Stimulated activated CD8-positive, alpha-beta memory T cell treated with anti-CD3 and anti-CD28 coated beads, Interleukin-15, amount 100 ng/mL, for 24 hours (primary cell): ENCODE results near the gene PDE6H.

Experiments used
- DNase-seq: peaks from one replicate; pipeline ENCODE4 v3.0.0-alpha.2; 2020; ENCODE audit warnings: low read depth

Gene PDE6H

DNA sequence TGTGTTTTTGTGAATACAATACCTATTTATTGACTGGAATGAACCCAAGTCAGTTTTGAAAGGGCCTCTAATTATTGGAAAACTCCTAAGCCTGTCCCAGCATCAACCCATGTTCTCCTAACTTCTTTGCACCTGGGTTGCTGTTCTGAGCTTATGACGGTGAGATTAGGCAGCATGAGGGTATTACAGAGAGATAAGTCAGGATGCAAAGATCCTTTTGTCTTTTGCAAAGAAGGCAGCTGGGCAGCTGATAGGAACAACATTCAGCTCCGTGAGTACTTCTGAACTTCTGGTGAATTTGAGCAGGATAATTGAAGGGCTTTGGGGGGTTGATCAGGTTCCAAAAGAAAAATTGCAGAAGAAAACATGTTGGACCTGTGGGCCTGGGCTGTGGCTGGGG is at the start of gene PDE6H:
Gene PDE6H (plus strand): TSS at position 227 of the 400 bp plus-strand sequence. CDS start 4,971 bp downstream, outside the sequence.
- no peak for DNase-seq

DNA sequence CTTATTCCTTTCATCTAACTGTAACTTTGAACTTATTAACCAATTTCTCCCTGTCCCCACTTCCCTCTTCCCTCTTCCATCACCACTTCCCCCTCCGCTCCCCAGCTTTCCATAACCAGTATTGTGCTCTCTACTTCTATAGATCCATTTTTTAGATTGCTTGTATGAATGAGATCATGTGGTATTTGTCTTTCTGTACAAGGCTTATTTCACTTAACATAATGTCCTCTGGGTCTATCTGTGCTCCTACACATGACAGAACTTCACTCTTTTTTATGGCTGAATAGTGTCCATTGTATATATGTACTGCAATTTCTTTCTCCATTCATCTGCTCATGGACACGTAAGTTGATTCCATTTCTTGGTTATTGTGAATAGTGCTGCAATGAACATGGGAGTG is 48.9 kb upstream of the PDE6H start:
- no peak for DNase-seq

DNA sequence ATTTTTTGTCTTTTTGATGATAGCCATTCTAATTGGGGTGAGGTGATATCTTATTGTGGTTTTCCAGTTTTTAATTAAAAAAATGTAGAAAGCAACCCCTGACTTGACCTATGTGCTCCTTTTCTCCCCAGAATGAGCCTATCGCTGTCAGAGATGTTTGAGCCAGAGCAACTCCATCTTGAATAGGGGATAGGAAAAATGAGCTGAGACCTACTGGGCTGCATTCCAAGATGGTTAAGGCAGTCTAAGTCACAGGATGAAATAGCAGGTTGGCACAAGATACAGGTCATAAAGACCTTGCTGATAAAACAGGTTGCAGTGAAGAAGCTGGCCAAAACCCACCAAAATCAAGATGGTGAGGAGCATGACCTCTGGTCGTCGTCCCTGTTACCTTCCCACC is 48.3 kb upstream of the PDE6H start:
- no peak for DNase-seq

DNA sequence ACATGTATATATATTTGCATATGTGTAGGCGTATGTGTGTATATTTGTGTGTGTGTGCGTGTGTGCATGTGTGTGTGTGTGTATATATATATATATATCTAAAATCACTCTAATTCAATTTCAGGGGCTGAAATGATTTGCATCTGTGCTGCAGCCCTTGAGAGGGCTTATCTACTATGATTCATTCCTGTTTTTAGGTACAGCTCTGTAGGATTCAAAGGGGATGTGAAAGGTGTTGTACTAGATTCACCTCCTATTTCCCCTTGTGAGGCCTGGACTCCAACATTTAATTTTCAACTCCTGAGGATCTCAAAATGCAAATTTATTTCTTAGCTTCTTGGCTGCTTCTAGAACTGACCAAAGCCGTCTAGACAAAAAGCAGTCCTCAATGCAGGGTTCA is 45.6 kb upstream of the PDE6H start:
- no peak for DNase-seq

DNA sequence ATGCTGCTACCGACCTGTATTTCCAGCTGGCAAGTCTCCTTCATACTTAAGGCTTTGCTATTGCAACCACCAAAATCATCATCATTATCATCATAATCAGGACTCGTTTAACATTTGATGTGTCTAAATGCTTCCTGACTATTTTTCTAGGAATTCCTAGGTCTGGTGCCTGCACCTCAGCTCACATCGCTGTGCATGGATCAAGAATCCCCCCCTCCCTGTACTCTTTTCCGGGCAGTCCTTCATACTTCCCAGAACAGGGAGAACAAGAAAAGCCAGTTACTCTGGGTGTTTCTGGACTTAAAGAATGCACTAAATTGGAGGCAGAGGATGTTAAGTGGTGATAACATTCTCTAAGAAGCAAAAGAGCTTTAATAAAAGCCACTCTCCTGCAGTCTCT is 43.9 kb upstream of the PDE6H start:
- DNase-seq: no peak

DNA sequence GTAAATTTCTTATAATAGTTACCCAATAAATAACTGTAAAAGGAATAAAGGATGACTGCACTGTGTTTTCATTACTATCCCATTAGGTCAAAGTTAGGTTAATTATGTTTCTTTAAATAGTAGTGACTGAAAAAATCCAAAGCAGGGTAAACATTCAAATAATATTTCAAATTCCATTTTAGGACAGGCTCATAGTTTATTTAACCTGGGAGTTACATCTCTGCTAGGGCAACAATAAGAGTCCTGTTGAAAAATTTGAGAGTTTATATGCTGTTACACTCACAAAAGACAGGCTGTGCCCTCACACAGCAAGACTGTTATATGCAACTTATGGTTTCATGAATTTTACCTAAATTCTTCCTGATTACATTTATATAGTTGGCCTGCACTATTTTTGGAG is 42.5 kb upstream of the PDE6H start:
- DNase-seq: no peak

DNA sequence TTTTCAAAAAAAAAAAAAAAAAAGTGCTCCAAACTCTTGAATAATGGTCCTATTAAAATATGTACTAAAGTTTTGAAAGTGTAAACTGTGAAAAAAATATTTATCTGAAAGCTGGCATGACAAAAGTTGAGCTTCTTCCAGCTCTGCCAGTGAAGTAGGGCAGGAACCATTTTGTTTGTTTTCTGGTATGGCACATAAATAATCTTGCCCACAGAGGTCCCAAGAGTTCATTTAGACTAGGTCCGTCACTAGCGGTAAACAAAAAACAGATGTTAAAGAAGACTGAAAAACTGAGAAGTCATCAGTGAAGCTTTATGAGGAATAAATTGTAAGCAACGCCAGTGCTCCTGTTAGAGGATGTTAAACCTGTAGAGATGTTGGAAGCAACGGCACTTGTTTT is 41.5 kb upstream of the PDE6H start:
- no peak for DNase-seq

DNA sequence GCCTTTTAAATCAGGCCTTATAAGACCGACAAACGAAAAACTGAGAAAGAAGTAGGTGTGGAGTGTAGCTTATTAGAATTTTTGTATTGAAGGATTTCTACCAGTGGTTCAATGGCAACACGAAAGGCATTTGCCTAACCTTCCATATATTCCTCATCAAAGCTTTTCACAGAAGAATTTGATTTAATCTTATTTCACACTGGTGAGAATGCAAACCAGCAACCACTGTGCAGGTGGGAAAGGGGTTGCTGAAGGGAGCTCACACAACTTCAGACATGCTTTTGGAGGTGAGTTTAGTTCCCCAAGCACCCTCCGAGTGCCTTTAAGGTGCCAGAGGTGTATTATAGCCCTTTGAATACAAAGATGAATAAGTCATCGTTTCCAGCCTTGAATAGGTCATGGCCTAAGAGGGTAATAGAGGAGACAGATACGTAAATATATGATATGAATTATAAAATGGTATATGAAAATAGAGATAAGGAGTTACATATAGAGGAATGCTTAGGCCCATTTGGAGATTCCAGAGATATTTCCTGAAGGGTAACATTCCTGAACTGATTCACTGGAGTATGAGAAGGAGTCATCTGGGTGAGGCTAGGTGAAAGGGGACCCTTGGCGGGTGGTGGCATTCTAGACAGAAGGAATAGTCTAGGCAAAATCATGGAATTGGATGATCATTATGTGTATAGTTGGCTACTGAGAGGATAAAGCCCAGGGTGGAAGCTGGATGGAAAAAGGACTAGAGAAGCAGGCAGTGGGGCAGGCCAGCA is 40.9 kb upstream of the PDE6H start:
- no peak for DNase-seq

DNA sequence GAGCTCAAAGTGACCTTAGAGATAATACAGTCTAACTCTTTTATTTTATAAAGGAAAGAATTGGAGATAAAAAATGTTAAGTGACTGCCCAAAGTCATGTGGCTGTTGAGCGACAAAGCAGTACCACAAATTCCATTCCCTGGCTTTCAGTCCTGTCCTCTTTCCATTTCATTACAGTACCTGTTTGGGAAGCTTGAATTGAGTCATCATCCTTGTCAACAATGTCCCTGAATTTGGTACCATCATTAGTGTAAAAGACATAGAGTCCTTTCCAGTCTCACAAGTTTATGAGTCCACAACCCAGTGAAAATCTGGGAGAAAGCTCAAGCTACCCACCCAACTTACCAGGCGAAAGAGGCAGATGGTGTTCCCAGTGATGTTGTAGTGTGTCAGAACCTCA is 38.3 kb upstream of the PDE6H start:
- DNase-seq: no peak

DNA sequence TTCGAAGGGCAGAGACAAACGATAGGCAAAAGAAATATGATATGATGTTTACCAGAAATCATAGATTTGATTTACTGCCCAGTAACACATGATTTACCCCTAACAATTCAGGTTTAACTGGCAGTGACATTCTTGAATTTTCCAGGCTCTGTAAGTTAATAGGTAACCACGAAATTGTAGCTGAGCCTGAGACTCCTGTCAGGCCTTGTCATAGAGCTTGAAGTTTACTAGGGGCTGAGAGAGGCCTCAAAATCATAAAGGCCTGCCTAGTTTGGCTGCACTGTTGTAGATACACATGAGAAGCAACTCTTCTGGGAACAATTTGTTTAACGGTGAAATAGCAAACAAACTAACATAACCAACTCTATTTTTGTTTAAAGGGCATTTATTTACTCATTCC is 37.8 kb upstream of the PDE6H start:
- no peak for DNase-seq

DNA sequence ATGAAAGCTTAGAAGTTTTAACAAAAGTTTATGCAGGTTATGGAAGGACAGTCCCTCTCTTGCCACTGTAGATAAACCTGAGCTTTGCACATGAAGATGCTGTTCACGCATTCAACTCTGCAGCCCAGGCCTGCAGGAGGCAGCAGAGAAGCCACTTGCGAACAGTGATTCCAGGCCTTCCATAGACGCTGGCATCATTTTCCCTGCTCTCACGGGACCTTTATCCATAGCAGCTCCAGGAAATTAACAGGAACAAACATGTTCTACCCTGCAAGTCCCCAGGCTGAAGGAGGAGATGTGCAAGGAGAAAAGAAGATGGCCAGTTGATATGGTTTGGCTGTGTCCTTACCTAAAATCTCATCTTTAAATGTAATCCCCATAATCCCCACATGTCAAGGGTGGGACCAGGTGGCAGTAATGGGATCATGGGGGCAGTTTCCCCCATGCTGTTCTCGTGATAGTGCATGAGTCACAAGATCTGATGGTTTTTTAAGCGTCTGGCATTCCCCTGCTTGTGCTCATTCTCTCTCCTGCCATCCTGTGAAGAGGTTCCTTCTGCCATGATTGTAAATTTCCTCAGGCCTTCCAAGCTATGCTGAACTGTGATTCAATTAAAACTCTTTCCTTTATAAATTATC is 36.5 kb upstream of the PDE6H start:
- DNase-seq: no peak

DNA sequence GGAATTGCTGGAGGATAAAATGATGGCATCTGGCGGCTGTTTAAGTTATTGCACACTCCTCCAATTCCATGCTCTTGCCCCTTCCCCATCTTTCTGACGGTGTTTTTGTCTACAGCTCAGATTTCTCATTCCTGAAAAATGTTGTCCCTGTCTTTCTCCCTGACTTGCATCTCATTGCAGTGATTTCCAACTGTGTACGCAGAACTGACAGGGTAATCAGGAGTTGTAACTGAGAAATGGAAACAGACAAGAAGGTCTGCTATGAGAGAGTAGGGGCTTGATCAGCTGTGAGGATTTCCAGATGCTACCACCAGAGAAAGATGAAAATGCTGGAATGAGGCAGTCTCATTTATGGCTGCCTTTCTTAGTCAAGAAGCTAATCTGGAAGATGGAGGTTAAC is 35.8 kb upstream of the PDE6H start:
- DNase-seq: no peak

DNA sequence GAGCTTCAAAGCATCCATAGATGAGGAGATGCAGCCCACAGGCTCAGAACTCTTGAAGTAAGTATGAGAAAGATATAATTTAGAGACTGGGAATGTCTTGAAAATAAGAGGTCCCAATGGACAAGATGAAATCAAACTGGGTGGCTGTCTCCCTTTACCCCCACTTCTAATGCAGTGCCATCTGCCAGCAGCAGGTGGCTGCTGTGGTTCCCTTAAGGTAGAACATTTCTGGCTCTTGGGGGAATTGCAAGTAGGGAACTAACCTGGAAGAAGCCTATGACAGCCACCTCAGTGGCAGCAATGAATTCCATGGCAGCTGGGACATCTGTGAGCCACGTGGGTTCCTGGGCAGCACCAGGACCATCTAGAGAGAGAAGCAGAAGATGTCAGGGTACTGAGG is 35.2 kb upstream of the PDE6H start:
- no peak for DNase-seq

DNA sequence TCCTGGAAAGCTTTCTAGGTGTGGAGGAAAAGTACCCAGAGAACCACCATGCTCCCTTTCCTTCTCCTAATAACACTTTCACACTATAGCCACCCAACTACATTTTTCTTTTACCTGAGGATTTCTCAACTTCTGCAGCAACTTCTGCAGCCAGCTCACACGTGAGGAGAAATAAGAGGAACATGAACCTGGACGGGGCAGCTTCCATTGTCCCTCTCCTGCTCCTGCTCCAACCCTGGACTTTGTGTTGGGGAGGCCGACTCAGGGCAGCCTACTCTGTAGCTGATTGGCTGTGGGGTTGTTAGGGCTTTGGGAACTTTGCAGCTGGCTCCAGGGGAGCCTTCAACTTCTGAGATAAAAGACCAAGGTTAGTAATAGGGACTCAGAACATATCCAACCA is 34.5 kb upstream of the PDE6H start, which contains the start of gene ERP27:
Gene ERP27 (minus strand): TSS at position 237 of the 400 bp plus-strand sequence. CDS start 29 bp downstream, at position 208.
- no peak for DNase-seq

DNA sequence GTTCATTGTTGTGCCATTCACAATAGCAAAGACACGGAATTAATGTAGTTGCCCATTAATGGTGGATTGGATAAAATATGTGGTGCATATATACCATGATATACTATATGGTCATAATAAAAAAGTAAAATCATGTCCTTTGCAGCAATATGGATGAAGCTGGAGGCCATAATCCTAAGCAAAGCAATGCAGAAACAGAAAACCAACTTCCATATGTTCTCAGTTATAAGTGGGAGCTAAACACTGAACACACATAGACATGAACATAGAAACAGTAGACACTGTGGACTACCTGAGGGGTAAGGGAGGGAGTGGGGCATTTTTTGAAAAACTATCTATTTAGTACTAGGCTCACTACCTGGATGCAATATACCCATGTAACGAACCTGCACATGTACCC is 31.5 kb upstream of the PDE6H start:
- no peak for DNase-seq

DNA sequence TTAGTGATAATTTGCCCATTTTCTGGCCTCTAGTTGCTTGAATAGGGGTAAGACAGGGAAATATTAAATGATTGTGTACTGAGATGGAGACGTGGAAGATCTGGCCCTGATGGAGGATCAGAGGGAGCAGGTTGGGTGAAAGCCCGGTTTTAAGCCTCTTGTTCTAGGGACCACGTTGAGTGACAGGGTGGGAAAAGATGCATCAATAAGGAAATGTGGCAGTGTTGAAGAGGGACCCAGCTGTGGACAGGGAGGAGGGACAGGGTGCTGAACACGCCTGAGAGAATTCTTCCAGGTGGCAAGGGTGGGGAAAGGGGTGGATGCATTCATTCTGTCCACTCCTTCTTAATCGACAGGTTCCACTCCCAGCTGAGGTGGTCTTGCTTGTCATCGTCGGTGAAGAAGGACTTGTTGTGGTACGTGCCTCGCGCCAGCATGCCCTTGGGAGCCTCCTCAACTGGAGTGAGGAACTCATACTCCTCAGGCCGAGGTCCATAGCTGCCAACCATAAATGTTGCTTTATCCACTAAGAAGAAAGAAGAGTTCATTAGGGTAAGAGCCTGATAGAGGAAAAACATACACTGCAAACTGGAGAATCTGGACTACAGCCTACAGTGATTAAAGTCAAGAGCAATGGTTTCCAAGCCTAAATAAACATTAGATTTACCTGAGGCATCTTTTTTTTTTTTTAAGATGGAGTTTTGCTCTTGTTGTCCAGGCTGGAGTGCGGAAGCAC is 30.5 kb upstream of the PDE6H start:
- no peak for DNase-seq

DNA sequence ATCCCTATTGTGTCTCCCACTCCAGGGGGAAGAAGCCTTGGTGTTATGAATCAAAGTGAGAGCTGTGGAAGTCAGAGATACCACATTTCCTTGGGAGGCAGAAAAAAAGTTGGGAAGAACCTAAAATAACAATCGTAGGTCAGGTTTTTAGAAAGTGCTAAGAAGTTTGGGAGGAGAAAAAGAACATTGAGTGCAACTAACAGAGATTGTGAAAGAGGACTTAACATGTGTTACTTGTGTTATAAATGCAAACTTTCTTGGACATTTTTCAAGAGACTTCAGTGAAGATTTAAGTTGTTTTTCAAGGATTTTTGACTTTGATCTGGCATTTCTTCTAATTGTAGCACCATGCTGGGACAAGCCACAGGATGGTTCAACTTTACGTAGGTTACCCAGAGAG is 26.7 kb upstream of the PDE6H start:
- DNase-seq: no peak

DNA sequence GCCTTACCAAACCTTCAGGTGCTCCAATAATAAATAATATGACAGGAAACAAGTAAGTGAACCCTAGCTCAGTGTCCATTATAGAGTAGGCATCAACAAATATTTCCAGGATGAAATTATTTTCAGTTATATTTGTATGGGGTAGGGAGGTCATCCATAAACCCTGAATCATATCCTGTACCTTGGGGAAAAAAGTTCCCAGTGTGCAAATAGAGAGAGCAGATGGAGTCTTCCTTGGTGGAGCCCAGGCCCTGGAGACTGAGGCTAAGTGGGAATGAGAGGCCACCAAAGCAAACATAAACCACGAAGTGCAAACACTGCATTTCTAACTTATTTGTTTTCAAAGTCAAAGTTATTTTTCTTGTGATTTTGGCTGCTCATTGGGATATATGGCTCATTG is 26.0 kb upstream of the PDE6H start:
- DNase-seq: no peak

DNA sequence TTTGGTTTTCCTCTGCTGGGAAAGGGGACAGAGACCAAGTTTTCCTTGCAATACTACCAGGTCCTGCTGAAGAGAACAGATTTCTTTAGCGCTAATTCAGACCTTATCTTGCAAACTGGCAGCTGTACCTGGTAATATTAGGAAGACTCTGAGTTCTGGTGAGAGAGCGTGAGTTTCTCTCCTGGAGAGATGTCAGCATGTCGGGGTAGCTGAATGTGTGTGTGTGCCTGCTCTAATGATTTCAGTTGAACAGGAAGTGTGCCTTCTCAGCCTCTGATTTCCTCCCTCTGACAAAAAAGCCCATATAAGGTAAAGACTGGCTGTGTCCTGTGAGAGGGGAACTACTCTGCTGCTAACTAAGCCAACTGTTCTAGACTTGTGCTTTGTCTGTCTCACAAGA is 24.2 kb upstream of the PDE6H start:
- no peak for DNase-seq

DNA sequence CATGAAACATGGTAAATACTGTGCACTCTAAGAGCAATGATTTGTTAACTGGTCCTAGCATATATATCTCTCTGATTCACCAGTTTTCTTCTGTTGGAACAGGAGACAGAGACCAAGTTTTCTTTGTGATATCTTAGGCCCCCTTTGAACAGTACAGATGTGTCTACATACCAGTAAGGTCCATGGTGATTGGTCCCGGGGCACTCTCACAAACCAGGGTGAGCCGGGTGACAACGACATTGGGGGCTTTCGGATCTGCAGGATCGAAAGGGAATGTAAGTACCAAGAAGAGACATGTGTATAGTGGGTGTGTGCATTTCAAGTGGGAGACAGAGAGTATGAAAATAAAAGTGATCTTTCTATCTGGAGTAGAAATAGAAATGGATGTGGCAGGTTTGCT is 23.2 kb upstream of the PDE6H start:
- DNase-seq: no peak

DNA sequence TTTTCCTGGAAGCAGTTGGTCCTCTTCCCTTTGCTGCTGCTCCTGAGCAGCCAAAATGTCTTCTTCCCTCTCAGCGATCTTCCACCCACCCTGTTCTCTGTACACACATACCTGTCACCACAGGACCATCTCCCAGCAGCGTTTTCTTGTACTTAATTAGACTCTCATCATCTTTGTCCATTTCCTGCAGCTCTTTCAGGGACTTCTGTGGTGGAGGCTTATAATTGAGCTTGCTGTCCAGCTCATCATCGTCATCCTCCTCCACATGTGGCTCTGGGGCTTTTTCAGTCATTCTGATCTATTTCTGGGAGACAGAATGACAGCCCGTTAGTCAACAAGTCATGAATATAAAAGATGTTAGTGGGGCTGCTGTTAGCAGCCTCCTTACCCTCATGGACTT is 22.4 kb upstream of the PDE6H start:
- no peak for DNase-seq

DNA sequence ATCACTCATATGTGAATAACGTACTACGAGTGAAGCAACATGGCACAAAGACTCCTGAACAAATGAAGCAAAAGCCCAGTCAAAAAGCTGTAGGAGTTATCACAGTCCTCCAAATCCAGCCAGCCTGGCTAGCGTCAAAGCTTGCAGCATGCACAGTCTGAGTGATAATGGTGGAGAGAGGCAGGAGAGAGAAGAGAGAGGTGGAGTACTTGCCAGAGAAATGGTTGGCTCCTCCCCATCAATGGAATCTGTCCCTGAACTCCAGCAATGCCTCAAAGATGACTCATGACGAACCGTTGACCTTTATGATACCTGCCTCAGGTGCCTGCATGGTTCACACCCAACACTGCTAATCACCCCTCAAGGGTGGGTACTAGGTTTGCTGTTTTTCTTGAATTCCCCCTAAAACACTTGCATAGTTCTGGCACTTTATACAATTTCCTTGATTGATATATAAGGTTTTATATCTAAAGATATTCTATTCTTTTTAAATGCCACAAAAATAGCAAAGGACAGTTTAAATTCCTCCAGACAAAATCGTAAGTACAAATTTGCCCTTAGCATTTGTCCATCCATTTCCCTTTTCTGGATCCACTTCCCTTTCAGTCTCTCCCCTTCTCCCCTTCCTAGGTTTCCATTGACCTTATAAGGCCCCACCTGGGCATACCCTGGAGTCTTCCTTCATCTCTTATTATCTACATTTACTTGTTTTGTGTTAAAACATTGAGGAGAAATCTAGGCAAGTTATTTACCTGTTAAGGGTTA is 21.7 kb upstream of the PDE6H start:
- no peak for DNase-seq
